Measurements from ENCODE around the gene RGS9.

- TF ChIP-seq CTCF (IDR thresholded peaks at IDR 0.05) (no peak), POLR2A (IDR thresholded peaks at IDR 0.05) (no peak), EP300 (IDR thresholded peaks at IDR 0.05) (no peak), POLR2AphosphoS5 (IDR thresholded peaks at IDR 0.05) (no peak)
These were observed 48.4 kb upstream of the RGS9 start for GRCh38 chr17:65088621-65089360.

All from stomach (tissue), 4 donors.